Osteocyte (in vitro differentiated cells): ENCODE results near the gene SGO2. TPM values are rescaled to one million over a fixed set of nuclear protein-coding genes. Genes with fewer than 3 reads are reported as not detected.

Experiments
- DNase-seq: peaks from one replicate; pipeline ENCODE4 v3.0.0; 2021; ENCODE audit warnings: mixed read lengths; ENCODE audit not compliant: unreplicated experiment; ENCODE audit errors: extremely low spot score
- H3K27ac Mint-ChIP-seq: one replicate; pipeline ENCODE4 v1.8.0; 2021; ENCODE audit warnings: mild to moderate bottlenecking, mixed read lengths; ENCODE audit not compliant: unreplicated experiment
- H3K27me3 Mint-ChIP-seq: one replicate; pipeline ENCODE4 v1.8.0; 2021; ENCODE audit warnings: mixed read lengths; ENCODE audit not compliant: unreplicated experiment
- H3K36me3 Mint-ChIP-seq: one replicate; pipeline ENCODE4 v1.8.0; 2021; ENCODE audit warnings: mixed read lengths; ENCODE audit not compliant: unreplicated experiment
- H3K4me1 Mint-ChIP-seq: one replicate; pipeline ENCODE4 v1.8.0; 2021; ENCODE audit warnings: mixed read lengths; ENCODE audit not compliant: unreplicated experiment
- H3K4me3 Mint-ChIP-seq: one replicate; pipeline ENCODE4 v1.8.0; 2021; ENCODE audit warnings: mild to moderate bottlenecking, moderate library complexity, mixed read lengths; ENCODE audit not compliant: unreplicated experiment
- H3K9me3 Mint-ChIP-seq: one replicate; pipeline ENCODE4 v1.8.0; 2021; ENCODE audit warnings: mixed read lengths; ENCODE audit not compliant: unreplicated experiment
- total RNA-seq: library from RNA; stranded (reverse); gene quantifications from 2 replicates; pipeline ENCODE4 v1.2.1, GENCODE V29; 2021
- TF ChIP-seq, protein P1 (sequence below): fragments of 200-600 bp; sonication (generic); IDR thresholded peaks from 2 replicates; pipeline ENCODE4 v1.5.0; 2021; ENCODE audit warnings: antibody characterized with exemption, mild to moderate bottlenecking, moderate library complexity

SGO2 gene
- total RNA-seq, 1 donor from 2014 or later: 5.2 TPM

GRCh38 chr2:200482194-200482593, 43.8 kb upstream of the SGO2 start:
- peaks cover 24% of the 10 kb centered on the region for H3K36me3 Mint-ChIP-seq
- no peak overlapping the region for H3K27ac Mint-ChIP-seq
- DNase-seq: no peak
- peaks cover 34% of the 10 kb centered on the region for H3K4me1 Mint-ChIP-seq
- no peak overlapping the region for H3K4me3 Mint-ChIP-seq
- H3K9me3 Mint-ChIP-seq: no peaks in the 10 kb centered on the region
- H3K27me3 Mint-ChIP-seq: no peaks in the 10 kb centered on the region
- TF ChIP-seq, protein P1, sequence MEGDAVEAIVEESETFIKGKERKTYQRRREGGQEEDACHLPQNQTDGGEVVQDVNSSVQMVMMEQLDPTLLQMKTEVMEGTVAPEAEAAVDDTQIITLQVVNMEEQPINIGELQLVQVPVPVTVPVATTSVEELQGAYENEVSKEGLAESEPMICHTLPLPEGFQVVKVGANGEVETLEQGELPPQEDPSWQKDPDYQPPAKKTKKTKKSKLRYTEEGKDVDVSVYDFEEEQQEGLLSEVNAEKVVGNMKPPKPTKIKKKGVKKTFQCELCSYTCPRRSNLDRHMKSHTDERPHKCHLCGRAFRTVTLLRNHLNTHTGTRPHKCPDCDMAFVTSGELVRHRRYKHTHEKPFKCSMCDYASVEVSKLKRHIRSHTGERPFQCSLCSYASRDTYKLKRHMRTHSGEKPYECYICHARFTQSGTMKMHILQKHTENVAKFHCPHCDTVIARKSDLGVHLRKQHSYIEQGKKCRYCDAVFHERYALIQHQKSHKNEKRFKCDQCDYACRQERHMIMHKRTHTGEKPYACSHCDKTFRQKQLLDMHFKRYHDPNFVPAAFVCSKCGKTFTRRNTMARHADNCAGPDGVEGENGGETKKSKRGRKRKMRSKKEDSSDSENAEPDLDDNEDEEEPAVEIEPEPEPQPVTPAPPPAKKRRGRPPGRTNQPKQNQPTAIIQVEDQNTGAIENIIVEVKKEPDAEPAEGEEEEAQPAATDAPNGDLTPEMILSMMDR: no peak

GRCh38 chr2:200483729-200484198, 42.2 kb upstream of the SGO2 start:
- DNase-seq: no peak
- Mint-ChIP-seq H3K4me3 (no peak overlapping the region), H3K36me3 (peaks cover 15% of the 10 kb centered on the region), H3K4me1 (peaks cover 43% of the 10 kb centered on the region), H3K9me3 (no peaks in the 10 kb centered on the region), H3K27me3 (no peaks in the 10 kb centered on the region), H3K27ac (no peak overlapping the region)
- TF ChIP-seq, protein P1: peak; percentile 45

DNA sequence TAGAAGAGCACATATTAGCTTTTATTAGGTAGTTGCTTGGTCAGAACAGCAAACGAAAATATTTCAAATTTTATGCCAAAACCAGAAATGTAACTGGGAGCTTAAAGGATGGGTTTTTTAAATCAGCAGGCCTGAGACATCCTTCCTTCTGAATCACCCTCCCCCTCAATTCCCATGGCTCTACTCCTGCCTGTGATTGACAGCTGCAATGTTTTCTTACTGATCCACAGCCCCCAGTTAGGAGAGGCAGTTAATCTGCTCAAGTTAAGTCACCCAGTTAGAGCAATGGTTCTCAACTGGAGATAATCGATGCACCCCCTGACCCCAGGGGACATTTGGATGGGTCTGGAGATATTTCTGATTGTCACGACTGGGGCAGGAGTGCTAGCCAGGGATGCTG, 41.1 kb upstream of the SGO2 start:
- Mint-ChIP-seq H3K27me3 (no peaks in the 10 kb centered on the region), H3K4me3 (no peak overlapping the region), H3K36me3 (peaks cover 13% of the 10 kb centered on the region), H3K27ac (peak overlapping the region; percentile 7), H3K9me3 (no peaks in the 10 kb centered on the region), H3K4me1 (peaks cover 32% of the 10 kb centered on the region)
- DNase-seq: no peak
- TF ChIP-seq, protein P1: no peak

DNA sequence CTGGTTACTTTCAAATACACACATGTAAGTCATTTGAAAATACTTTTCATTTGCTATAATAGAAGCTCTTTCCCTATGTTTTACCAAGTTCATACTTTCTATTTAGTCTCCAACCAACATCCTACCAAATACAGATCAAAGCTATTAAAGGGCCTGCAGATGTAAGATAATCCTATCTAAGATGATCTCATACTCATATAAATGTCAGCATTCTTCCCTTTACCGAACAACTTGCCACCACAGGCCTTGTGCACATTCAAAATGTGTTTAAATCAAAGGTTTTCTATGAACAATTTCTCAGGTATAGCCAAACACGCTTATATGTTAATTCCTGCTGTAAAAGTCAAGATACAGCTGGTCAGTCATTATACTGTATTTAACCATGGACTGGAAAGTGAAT, 39.5 kb upstream of the SGO2 start:
- H3K27ac Mint-ChIP-seq: no peak overlapping the region

DNA sequence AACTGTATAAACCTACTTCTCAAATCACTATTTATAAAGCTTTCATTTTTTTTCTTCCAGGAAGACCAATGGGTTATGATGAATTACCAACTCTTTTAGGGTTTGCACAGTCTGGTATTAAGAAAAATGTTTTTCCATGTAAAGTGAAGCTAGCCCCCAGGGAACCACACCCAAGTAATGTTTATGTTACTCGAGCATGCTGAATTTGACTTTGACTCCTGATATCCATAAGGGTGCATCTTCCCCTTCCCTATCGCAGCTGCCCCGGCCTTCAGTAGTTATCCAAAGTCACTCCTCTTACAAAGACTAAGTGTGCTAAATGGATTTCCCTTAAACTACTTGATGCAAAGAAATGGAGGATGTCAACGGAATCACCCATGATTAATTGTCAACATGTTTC, 37.8 kb upstream of the SGO2 start:
- Mint-ChIP-seq H3K4me3 (no peak overlapping the region), H3K9me3 (peaks cover 9% of the 10 kb centered on the region), H3K36me3 (peaks cover 32% of the 10 kb centered on the region), H3K4me1 (peaks cover 28% of the 10 kb centered on the region), H3K27ac (peak overlapping the region; percentile 0), H3K27me3 (no peaks in the 10 kb centered on the region)
- no peak for DNase-seq
- TF ChIP-seq, protein P1: no peak

More for the DNA sequence above, 39.5 kb upstream of the SGO2 start:
- Mint-ChIP-seq H3K9me3 (peaks cover 7% of the 10 kb centered on the region), H3K27me3 (no peaks in the 10 kb centered on the region), H3K4me1 (peaks cover 28% of the 10 kb centered on the region), H3K36me3 (peaks cover 25% of the 10 kb centered on the region), H3K4me3 (no peak overlapping the region)
- TF ChIP-seq, protein P1: no peak
- DNase-seq: no peak
